Measurements from ENCODE around the gene TMEM72. TPM values are rescaled to one million over a fixed set of nuclear protein-coding genes. Genes with fewer than 3 reads are reported as not detected.

Gene TMEM72
- total and polyA plus RNA-seq, 2 donors (not counting 3 experiments of a cell fraction or from before 2014, with no cell fraction given), result not detected

DNA sequence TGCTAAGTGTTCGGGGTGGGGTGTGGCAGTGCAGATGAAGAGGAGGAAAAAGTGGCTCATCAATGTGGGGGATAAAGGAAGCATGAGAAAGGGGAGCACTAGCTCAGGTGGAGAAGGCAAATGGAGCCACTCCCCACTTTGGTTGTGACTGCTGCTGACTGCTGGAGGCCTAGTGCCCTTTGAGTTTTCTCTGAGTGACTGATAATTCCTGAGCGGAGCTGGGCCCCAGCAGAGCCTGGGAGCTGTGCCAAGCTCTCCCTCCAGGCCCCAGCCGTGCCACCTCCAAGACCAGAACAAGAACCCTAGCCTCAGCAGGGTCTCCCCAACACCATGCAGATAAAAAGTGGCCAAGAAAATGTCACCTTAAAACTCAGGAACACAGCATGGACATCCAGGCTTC lies 38.8 kb downstream of the TMEM72 start:
- Histone ChIP-seq H3K9me3 (replicated peaks; ENCODE audit: control insufficient read depth, insufficient read depth, low read length) (no peaks in the 10 kb centered on the region), H3K27ac (ENCODE audit: insufficient read depth, low read depth, low read length) (no peak overlapping the region), H3K27me3 (ENCODE audit: control insufficient read depth in 2 of 2, insufficient read depth in 2 of 2, low read length in 2 of 2) (peaks cover 0 to 5% of the 10 kb centered on the region in 2 experiments), H3K9me1 (replicated peaks; ENCODE audit: control insufficient read depth, extremely low read depth, insufficient read depth, low read length) (no peaks in the 10 kb centered on the region), H3K4me2 (ENCODE audit: insufficient read depth, low read length) (no peak overlapping the region), H3K79me2 (ENCODE audit: control insufficient read depth, insufficient read depth, low read length) (no peaks in the 10 kb centered on the region), H3K36me3 (ENCODE audit: control insufficient read depth in 2 of 2, extremely low read depth in 1 of 2, insufficient read depth in 2 of 2, low read length in 2 of 2) (no peaks in the 10 kb centered on the region), H3K4me1 (ENCODE audit: control insufficient read depth, extremely low read depth, insufficient read depth, low read length) (no peaks in the 10 kb centered on the region), H4K20me1 (replicated peaks; ENCODE audit: control insufficient read depth, extremely low read depth, insufficient read depth, low read length) (no peaks in the 10 kb centered on the region), H3K9ac (replicated peaks; ENCODE audit: extremely low read depth, insufficient read depth, low read length) (no peak overlapping the region), H2AFZ (ENCODE audit: low read depth, low read length) (no peak overlapping the region), H3K4me3 (replicated peaks in 1 of 3; ENCODE audit: insufficient read depth in 1 of 3, low read depth in 1 of 3, low read length in 3 of 3) (no peak overlapping the region)
- ChIA-PET POLR2A (no interaction called here), CTCF (interaction anchor here (2.4 kb wide), 1 partner anchor 17 kb away, joined by 8 read pairs; no protein-coding TSS in a partner anchor)
- no peak for TF ChIP-seq JUN (IDR thresholded peaks at IDR 0.05; ENCODE audit: borderline replicate concordance, insufficient read depth, insufficient read length, low read depth)
- no peak for TF ChIP-seq FOS (IDR thresholded peaks at IDR 0.05; ENCODE audit: borderline replicate concordance, insufficient read depth, low read length)
- TF ChIP-seq, protein P1, sequence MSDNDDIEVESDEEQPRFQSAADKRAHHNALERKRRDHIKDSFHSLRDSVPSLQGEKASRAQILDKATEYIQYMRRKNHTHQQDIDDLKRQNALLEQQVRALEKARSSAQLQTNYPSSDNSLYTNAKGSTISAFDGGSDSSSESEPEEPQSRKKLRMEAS (IDR thresholded peaks at IDR 0.05; ENCODE audit: insufficient read depth, insufficient read length), result no peak
- no TSS peak for BruUV-seq (replicated peaks)
- dilution Hi-C loops (cut with MboI; ENCODE audit: extremely low pct_ligation_motif_present, low sequenced_read_pairs), result no loop called here
- intact Hi-C loops (cut with micrococcal nuclease), result no loop called here
- DNase-seq (ENCODE audit: low read depth, low spot score), result no peak
- no peak for FAIRE-seq

DNA sequence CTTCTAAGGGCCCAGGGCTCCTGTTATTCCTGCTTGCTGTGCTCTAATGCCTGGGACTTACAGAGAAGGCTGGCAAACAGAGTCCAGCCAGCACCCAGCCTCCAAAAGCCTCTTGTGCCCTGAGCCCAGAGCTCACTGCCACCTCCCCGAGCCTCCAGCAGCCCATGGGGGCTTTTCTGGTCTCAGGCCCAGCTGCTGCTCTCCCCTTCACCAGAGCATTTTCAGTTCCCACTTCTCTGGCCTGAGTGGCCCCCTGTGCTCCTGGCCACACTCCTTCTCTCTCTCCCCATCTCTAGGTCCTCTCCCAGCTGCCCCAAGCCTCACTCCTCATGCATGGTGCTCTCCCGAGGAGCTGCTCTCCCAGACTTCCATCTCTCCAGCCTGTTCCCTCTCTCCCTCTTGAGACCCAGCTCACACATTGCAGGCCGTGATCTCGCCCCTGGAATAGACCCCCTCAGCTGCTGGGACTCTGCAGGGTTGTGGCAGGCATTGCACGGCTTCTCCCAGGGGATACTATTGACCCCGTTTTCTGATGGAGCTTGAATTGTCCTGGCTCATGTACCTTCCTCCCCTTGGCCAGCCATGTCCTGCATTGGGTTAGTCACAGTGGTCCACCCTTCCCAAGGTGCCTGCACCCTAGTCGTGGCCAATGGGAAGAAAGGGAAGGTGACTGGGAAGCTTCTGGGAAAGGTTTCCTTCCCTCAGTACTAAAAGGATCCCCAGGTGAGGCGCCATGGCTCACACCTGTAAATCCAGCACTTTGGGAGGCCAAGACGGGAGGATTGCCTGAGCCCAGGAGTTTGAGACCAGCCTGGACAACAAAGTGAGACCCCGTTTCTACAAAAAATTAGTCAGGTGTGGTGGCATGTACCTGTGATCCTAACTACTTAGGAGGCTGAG lies 39.4 kb downstream of the TMEM72 start:
- intact Hi-C loops (cut with micrococcal nuclease), result no loop called here
- Histone ChIP-seq H3K9me1 (replicated peaks; ENCODE audit: control insufficient read depth, extremely low read depth, insufficient read depth, low read length) (no peaks in the 10 kb centered on the region), H2AFZ (ENCODE audit: low read depth, low read length) (no peak overlapping the region), H3K27ac (ENCODE audit: insufficient read depth, low read depth, low read length) (no peak overlapping the region), H4K20me1 (replicated peaks; ENCODE audit: control insufficient read depth, extremely low read depth, insufficient read depth, low read length) (no peaks in the 10 kb centered on the region), H3K4me2 (ENCODE audit: insufficient read depth, low read length) (no peak overlapping the region), H3K4me3 (replicated peaks in 1 of 3; ENCODE audit: insufficient read depth in 1 of 3, low read depth in 1 of 3, low read length in 3 of 3) (no peak overlapping the region), H3K79me2 (ENCODE audit: control insufficient read depth, insufficient read depth, low read length) (no peaks in the 10 kb centered on the region), H3K9me3 (replicated peaks; ENCODE audit: control insufficient read depth, insufficient read depth, low read length) (no peaks in the 10 kb centered on the region), H3K9ac (replicated peaks; ENCODE audit: extremely low read depth, insufficient read depth, low read length) (no peak overlapping the region), H3K4me1 (ENCODE audit: control insufficient read depth, extremely low read depth, insufficient read depth, low read length) (no peaks in the 10 kb centered on the region), H3K27me3 (ENCODE audit: control insufficient read depth in 2 of 2, insufficient read depth in 2 of 2, low read length in 2 of 2) (peaks cover 0 to 4% of the 10 kb centered on the region in 2 experiments), H3K36me3 (ENCODE audit: control insufficient read depth in 2 of 2, extremely low read depth in 1 of 2, insufficient read depth in 2 of 2, low read length in 2 of 2) (no peaks in the 10 kb centered on the region)
- CTCF ChIA-PET, result interaction anchor here (2.4 kb wide), 1 partner anchor 17 kb away, joined by 8 read pairs; no protein-coding TSS in a partner anchor
- DNase-seq (ENCODE audit: low read depth, low spot score), result no peak
- BruUV-seq (replicated peaks), result no TSS peak
- FAIRE-seq, result no peak
- dilution Hi-C loops (cut with MboI; ENCODE audit: extremely low pct_ligation_motif_present, low sequenced_read_pairs), result no loop called here
- POLR2A ChIA-PET, result no interaction called here
- TF ChIP-seq, protein P2, sequence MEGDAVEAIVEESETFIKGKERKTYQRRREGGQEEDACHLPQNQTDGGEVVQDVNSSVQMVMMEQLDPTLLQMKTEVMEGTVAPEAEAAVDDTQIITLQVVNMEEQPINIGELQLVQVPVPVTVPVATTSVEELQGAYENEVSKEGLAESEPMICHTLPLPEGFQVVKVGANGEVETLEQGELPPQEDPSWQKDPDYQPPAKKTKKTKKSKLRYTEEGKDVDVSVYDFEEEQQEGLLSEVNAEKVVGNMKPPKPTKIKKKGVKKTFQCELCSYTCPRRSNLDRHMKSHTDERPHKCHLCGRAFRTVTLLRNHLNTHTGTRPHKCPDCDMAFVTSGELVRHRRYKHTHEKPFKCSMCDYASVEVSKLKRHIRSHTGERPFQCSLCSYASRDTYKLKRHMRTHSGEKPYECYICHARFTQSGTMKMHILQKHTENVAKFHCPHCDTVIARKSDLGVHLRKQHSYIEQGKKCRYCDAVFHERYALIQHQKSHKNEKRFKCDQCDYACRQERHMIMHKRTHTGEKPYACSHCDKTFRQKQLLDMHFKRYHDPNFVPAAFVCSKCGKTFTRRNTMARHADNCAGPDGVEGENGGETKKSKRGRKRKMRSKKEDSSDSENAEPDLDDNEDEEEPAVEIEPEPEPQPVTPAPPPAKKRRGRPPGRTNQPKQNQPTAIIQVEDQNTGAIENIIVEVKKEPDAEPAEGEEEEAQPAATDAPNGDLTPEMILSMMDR (IDR thresholded peaks at IDR 0.05; ENCODE audit: extremely low read depth in 1 of 2, insufficient read depth in 1 of 2, low read depth in 1 of 2, low read length in 2 of 2), result no peak
- TF ChIP-seq POLR2AphosphoS5 (IDR thresholded peaks at IDR 0.05; ENCODE audit: insufficient read depth, low read depth, low read length) (no peak), GATA2 (IDR thresholded peaks at IDR 0.05; ENCODE audit: insufficient read depth, insufficient read length, low read depth, low read length) (no peak), POLR2A (IDR thresholded peaks at IDR 0.05; ENCODE audit: low read depth, low read length) (no peak), FOS (IDR thresholded peaks at IDR 0.05; ENCODE audit: borderline replicate concordance, insufficient read depth, low read length) (no peak)
